Skin of body (tissue), 2 donors: Measurements from ENCODE around the gene BCL2. TPM values are rescaled to one million over a fixed set of nuclear protein-coding genes. Genes with fewer than 3 reads are reported as not detected.

Experiments used
- DNase-seq: peaks from one replicate; lab custom pipeline; 2025; lab: John Stamatoyannopoulos, UW
- total RNA-seq: library from RNA; depleted of rRNA; stranded (reverse); fragments of >200 nt; gene quantifications from one replicate; pipeline ENCODE4 v1.2.3, GENCODE V29; 2014

BCL2 gene
- total RNA-seq, 1 donor from 2014 or later: 32.2 TPM

DNA sequence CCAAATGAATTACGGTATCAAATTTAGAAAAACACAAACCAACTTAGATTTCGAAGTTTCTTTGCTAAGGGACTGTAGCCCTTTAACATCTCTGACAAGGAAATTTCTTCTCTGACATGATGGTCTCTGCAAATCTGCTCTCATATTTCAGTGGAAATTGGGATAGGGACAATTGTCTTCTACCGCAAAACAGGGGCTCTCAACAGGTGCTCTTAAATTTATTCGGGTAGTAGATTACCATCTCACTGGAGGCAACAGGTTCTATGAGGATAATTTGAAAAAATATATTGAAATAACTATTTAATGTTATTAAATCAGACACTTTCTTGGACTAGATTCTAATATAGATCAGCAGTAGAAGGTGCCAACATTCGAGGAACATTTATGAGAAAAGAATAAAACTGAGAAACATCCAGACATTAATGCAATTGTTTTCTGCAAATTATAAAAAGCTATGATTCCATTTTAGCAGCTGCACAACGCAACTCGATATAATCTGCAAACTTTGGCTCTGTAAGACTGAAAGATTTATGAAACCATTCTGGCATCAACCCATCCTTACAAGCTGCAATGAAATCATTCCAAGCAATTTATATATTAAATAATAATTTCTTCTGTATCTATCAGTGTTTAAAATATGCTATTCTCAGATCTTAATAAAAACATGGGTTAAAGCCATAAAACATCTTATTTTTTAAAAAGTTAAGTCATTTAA lies 10.0 kb upstream of the BCL2 start:
- DNase-seq: peak; percentile 79

DNA sequence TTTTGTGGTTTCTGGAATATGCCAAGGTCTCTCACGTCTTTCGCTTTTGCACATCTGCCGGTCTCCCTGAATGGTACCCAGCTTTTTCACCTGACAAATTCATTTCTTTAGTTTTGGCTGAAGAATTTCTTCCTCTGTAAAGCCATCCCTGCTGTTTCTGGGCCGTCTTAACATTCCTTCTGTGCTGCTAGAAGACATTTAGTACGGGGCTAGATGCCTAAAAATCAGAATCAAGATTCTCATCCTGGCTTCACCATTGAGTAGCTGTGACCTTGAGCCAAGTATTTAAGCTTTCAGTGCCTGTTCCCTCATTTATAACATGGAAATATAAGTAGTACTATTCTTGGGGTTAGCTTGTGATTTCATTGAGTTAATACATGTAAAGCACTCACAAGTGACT lies 6.4 kb upstream of the BCL2 start:
- DNase-seq: no peak

DNA sequence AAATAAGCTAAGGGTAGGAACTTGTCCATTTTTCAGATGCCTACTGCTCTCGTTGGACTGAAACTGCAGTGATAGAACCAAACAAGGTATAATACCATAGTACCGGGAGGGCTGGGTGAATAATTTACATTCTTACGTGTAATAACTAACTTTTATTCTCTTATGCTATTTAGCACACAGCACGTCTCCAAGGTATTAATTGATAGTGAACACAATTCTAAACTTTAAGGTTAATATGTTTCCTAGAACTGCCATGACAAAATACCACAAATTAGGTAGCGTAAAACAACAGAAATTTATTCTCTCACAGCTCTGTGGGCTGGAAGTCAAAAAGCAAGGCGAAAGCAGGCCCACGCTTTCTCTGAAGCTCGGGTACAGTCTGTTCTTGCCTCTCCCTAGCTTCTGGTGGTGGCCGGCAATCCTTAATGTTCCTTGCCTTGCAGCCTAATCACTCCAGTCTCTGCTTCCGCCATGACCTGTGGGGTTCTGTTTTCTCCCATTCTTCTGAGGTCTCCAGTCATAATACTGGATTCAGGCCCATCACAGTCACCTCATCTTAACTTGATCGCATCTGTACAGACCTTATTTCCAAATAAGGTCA lies 5.6 kb upstream of the BCL2 start:
- no peak for DNase-seq

DNA sequence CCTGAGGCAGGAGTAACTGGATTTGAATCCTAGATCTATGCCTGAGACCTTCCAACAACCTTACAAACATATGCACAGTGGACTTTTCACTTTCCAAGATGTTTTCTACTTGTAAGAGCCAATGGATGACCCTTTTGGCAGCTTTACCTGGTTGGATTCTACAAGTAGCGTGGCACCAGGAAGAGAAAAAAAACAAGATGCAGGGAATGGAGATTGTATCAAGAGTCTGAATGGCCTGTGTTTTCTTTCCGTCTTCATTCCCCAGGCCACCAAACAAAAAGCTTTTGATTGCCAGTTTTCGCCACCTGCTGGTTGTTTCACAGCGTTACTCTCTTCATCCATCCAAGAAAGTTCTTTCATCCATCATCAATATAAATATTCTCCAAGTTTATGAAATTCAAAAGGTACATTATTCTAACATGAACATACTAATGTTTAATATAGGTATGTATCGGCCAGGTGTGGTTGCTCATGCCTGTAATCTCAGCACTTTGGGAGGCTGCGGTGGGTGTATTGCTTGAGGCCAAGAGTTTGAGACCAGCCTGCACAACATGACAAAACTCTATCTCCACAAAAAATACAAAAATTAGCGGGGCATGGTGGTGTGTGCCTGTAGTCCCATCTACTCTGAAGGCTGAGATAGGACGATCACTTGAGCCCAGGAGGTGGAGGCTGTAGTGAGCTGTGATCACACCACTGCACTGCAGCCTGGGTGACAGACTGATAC lies 3.5 kb upstream of the BCL2 start:
- peak; percentile 82 for DNase-seq

DNA sequence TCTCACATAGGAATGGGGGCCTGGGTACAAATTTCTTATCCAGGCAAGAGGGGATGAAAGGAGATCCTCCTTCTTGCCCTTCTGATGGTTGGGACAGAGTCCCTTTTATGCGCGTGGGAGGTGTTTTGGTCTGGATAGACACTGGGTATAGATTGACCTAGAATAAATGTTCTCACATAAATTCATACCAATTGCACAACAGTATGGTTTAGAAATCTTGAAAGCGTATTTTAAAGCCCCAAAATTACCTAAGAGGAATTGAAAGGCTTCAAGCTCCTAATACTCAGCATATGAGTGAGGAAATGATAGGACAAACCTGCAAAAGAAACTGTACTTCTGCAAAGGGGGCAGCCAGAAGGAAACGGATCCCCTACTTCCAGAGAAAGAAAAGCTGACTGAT lies 2.6 kb upstream of the BCL2 start:
- no peak for DNase-seq

DNA sequence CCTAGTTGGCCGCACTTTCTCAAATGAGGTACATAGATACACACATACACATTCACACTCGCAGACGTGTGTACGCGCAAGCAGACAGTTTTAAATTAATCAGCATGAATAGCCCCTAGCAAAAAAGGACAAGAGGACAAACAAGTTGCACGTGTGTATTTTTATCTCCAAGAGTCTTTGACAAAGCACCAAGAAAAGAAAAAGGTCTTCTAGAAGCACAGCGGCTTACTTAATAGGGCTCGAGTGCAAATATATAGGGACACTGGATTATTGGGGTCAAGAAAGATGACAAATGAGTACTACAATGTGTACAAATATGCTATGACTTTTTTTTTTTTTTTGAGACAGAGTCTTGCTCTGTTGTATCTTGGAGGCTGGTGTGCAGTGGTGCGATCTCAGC lies 1.7 kb upstream of the BCL2 start:
- no peak for DNase-seq

DNA sequence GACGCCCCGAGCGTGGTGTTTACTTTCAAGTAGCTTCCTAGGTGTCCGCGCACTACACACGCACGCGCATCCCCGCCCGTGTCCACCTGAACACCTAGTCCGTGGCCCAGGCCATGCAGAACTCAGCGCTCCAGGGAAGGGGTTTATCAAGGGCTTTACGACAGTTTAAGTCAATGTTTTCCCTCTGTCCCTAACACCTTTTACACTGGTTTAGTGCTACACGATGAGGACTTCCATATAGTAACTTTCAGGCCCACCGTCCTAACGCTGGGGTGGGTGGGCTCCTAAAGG lies 1.4 kb upstream of the BCL2 start:
- DNase-seq: peak; percentile 37

DNA sequence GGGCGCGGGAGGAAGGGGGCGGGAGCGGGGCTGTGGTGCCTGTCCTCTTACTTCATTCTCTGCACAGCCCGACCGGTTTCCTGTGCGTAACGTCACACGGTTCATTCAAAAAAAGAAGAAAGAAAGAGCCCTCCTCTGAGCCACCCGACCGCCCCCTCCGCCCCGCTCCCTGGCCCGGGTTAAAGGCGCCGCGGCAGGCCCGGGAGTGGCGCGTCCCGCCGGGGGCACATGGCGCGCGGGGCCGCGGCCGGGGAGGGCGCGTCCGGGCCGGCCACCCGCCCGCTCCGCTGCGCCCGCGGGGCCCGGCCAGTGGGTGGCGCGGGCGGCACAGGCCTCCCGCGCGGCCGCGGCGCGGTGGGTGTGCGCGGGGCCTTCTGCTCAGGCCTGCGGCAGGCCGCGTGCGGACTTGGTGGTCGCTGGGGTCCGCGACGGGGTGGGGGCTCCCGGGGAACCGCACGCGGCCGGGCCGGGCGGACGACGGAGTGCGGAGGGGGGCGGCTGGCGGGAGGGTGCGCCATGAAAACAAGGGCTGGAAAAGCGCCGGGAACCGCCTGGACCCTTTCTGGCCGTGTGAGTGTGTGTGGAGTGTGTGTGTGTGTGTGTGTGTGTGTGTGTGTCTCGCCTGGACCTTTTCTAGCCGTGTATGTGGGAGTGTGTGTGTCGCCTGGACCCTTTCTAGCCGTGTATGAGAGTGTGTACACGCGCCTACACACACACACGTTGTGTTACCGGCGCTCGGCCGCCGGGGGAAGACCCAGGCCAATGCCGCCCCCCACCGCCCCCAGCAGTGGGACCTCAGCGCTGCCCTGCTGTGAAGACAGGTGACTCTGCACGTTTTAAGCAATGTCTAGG lies 780 bp upstream of the BCL2 start:
- peak; percentile 84 for DNase-seq

DNA sequence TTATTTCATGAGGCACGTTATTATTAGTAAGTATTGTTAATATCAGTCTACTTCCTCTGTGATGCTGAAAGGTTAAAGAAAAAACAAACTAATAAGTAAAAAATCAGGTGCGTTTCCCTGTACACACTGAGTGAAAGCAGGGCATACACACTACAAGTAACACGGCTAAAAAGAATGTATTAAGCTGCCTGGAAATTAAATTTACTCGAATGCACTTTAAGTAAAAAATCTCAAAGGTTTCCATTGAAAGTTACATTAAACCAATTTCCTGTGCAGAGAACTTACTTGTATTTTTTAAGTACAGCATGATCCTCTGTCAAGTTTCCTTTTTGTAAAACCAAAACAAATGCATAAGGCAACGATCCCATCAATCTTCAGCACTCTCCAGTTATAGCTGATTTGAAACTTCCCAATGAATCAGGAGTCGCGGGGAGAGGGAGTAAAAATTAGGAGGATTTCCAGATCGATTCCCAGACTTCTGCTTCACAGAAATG lies 633 bp downstream of the BCL2 start:
- DNase-seq: peak; percentile 58

DNA sequence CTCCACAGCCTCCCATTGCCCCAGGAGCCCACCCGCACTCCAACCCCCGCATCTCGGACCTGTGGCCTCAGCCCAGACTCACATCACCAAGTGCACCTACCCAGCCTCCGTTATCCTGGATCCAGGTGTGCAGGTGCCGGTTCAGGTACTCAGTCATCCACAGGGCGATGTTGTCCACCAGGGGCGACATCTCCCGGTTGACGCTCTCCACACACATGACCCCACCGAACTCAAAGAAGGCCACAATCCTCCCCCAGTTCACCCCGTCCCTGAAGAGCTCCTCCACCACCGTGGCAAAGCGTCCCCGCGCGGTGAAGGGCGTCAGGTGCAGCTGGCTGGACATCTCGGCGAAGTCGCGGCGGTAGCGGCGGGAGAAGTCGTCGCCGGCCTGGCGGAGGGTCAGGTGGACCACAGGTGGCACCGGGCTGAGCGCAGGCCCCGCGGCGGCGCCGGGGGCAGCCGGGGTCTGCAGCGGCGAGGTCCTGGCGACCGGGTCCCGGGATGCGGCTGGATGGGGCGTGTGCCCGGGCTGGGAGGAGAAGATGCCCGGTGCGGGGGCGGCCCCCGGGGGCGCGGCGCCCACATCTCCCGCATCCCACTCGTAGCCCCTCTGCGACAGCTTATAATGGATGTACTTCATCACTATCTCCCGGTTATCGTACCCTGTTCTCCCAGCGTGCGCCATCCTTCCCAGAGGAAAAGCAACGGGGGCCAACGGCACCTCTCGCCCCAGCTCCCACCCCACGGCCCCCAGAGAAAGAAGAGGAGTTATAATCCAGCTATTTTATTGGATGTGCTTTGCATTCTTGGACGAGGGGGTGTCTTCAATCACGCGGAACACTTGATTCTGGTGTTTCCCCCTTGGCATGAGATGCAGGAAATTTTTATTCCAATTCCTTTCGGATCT lies 1.3 kb downstream of the BCL2 start:
- peak; percentile 20 for DNase-seq

DNA sequence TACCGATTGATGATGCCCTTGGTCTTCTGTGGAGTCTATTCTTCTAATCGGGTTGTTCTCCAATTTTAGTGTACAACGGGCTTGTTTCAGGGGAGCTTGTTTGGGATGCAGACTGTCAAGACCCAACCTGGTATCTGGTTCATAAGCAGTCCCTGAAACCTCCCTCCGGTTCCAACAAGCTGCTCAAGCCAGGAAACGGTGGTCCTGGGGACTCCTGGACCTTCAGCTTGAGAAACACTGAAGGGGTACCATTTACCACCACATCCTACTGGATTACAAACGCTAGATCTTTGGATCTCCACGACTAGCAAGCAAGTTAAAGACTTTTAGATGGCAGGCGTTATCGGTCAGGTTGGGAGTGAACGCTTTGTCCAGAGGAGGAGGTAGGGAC lies 2.0 kb downstream of the BCL2 start:
- DNase-seq: no peak

DNA sequence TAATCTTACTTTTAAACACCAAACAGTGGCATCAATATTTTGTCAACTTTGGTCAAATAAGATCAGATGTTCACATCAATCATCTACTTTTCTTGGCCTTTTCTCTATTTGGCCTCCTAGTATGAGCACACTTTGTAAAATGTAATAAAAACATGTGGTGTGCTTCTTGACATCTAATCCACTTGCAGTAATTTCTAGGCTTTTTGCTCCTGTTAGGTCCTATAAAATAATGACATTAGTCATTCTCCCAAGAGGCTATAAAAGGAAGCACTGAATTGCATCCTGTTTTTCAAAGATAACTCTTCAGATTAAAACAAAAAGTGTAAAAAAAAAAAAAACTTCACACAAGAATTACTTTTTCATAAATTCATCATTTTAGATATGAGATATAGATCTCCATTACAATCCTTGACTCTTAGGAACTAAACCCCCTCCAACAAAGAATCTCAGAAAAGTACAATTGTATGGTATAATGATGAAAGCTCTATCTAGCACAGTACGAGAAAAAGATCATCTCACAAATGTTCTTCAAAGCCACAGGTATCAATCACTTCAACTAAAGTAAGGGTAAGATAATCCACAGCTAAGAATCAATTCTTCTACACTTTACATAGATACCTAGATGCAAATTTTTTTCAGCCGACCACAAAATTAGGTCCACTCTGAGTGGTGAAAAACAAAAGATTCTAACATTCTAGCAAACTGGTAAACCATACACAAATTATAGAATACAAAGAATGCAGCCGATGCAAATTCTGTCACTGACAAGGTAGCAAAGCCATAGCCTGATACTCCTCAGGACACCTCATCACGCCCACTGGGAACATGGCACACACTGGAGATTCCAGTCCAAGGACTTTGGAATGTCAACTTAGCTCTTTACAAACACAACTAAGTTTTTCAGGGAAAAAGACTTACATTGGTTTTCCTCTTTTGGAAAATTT lies 2.7 kb downstream of the BCL2 start:
- peak; percentile 7 for DNase-seq

DNA sequence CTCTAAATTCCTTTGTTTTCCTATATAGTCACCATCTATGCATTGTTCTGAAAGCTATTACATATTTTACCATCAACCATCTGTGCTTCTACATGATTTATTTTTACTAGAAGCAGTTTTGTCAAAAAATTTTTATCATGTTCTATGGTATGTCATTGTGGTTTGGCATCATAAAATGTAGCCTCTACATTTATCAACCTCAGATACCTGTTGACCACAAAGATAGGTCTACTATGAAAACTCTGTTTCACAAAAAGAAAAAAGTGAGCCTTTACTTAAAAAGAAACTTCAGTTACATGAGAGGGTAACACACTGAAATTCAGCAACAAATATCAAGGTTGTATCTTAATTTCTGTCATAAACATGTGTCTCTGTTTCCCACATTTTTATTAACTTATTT lies 3.7 kb downstream of the BCL2 start:
- no peak for DNase-seq

DNA sequence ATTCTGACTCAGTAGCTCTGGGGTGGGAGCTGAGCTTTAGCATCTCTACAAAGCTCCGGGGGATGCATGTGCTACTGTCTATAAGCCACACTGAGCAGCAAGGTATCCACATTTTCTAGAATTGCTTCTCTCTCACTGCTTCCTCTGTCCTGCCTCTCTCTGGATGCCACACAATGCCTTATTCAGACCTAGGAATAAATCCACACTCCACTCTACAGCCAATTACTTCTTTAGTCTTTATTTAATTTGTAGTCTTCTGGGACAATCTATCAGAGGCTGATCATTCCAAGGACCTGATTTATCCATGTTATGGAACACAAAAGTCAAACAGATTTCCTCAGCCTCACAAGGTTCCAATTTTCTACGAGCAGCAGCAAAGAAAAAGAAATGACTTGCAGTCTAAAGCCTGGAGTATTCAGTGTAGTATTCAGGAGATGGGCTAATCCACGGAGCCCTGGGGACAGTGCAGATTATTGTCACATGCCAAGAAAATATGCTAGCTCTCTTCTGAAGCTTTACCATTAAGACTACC lies 4.4 kb downstream of the BCL2 start:
- DNase-seq: peak; percentile 50

DNA sequence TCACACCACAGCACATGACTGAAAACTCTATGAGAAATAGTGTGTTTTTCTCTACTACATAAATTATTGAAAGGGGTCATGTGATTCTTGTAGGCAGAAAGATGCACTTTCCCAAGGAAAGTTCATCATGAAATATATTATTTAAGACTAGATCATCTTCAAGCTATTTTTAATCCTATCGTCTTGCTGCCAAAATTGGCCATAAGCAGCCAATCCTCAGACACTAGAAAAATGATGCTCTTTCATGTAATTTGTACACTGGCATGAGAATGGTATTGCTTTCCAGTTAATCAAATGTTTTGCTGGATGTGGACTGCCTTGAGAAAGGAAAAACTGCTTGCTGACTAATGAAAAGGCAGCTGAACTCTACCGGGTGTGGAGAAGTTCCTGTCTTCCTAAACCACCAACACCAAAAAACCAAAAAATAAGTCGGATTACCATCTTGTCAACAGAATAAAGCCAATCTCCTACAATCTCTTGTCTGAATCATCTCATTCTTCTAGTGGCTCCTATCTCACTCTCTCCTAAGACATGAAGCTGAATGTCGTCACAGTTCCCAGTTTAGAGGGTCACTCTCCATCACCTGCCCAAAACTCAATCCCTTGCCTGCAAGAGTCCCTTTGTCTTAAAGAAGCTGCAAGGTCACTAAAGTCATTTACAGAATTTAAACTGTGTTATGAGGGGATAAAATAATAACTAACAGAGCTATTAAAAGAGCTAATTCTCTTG lies 5.3 kb downstream of the BCL2 start:
- DNase-seq: no peak

DNA sequence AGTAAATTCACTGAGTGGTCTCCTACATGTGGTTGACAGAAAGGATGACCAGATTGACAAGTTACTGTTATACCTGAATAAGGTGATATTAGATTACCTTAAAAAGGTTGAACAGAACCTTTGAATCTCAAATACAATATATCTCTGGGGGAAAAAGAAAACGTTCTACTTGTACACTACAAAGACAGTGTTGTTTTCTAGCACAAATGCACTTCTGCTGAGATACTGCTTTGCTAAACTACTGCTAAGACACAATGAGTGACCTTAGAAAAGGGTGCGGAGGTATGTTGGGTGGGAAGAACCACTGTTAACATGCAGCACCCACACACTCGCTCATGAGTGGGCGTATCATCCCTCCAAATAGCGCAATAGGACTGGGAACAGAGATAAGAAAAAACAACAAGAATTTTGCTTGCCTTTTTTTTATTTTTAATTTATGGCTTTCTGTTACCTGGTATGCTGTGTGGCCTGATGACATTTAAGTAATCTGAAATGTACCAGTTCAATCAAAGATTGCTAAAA lies 6.1 kb downstream of the BCL2 start:
- no peak for DNase-seq

DNA sequence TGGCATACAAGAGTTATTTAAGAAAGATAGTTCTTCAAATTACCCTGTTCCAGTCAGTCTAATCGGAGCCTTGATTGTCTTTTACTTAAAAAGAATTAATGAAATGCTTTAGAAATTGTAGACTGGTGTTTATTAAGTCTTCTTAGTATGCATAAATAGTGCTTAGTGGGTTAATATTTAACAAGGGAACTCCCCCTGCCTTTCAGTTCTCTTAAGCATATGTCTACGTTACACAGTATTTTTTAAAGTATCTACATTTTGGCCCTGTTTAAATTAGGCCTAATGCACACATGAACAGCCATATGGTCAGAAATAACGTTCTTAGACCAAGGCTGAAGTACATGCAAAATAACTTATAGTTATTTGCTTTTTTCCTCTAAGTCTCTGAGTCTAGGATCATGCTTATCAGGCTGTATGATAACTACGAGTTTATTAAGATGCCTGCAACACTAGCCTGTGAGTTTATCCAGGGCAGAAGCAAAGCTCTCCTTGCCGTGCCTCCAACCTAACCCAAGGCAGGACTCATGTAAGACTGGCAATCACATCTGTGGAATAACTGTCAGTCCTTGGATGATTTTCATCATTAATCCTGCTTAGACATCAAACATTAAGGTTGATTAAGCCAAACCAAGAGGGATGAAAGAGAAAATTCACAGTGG lies 6.7 kb downstream of the BCL2 start:
- no peak for DNase-seq

DNA sequence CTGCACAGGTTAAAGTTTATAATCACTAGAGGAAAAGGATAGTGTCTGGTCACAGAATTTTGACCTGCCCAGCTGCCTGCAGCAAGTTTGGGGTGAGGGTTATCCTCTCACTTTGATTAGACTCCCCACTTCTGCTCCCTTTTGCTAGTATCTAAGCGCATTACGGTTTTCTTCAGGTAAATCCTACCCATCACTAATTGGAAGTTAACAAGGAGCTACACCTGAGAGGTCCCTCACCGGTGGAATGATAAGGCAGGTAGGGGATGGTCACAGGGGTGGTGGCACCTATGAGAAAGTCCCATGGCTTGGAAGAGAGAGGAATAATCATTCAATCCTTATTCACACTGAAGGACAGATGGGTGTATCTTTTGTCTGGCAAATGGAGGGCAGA lies 7.6 kb downstream of the BCL2 start:
- DNase-seq: no peak
